Nephron progenitor cell (in vitro differentiated cells): ENCODE results near the gene MLLT3.
A peak's percentile ranks its signal among the peaks of the same experiment; 100 is the strongest.

Experiments
- DNase-seq: peaks from one replicate; pipeline ENCODE4 v3.0.0; 2021
- H3K27ac Mint-ChIP-seq: 2 replicates; pipeline ENCODE4 v1.8.0; 2021; ENCODE audit warnings: mild to moderate bottlenecking, moderate library complexity, mixed read lengths
- H3K27me3 Mint-ChIP-seq: 2 replicates; pipeline ENCODE4 v1.8.0; 2021; ENCODE audit warnings: mild to moderate bottlenecking, low read depth, mixed read lengths; ENCODE audit not compliant: poor library complexity
- H3K36me3 Mint-ChIP-seq: 2 replicates; pipeline ENCODE4 v1.8.0; 2021; ENCODE audit warnings: low read depth, mixed read lengths
- H3K4me1 Mint-ChIP-seq: 2 replicates; pipeline ENCODE4 v1.8.0; 2021; ENCODE audit warnings: mixed read lengths
- H3K4me3 Mint-ChIP-seq: 2 replicates; pipeline ENCODE4 v1.8.0; 2021; ENCODE audit warnings: mild to moderate bottlenecking, moderate library complexity, mixed read lengths
- H3K9me3 Mint-ChIP-seq: 2 replicates; pipeline ENCODE4 v1.8.0; 2021; ENCODE audit warnings: mild to moderate bottlenecking, moderate library complexity, mixed read lengths
- CTCF ChIP-seq: fragments of 200-600 bp; sonication (generic); IDR thresholded peaks from 2 replicates; pipeline ENCODE4 v1.5.0; 2021; ENCODE audit warnings: antibody characterized with exemption

MLLT3 gene

DNA sequence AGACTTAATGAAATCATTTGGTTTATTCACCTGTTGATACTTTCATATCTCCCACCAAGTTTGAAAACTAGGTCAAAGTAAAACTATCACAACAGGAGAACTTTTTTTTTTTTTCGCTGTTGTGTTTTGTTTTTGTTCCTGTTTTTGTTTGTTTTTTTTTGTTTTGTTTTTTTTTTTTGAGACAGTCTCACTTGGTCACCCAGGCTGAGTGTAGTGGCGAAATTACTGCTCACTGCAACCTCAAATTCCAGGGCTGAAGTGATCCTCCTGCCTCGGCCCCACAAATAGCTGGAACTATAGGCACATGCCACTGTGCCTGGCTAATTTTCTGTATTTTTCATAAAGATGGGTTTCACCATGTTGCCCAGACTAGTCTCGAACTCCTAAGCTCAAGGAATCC lies 49.3 kb downstream of the MLLT3 start:
- Mint-ChIP-seq H3K27me3 (no peaks in the 10 kb centered on the region), H3K4me3 (no peak overlapping the region)

DNA sequence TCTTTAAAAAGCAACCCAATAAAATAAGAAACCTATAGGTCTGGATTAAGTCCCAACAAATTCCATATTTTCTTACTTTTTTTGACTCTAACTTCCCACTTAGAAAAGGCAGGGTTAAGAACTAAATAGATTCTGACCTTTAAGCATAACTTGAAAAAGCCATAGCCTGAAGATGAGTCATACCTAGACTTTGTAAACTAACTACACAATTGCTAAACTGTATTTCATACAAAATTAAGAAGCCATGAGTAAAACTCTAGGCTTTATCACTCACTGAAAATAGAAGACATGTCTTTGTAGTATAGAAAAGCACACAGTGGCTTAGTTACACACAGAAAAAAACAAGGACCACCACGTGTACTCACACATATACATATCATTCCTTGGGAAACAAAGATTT lies 51.5 kb downstream of the MLLT3 start:
- TF ChIP-seq CTCF, result no peak
- H3K27ac Mint-ChIP-seq, result no peak overlapping the region
- no peak for DNase-seq
- no peaks in the 10 kb centered on the region for H3K27me3 Mint-ChIP-seq
- H3K4me1 Mint-ChIP-seq, result peaks cover 26% of the 10 kb centered on the region
- H3K36me3 Mint-ChIP-seq, result peaks cover 46% of the 10 kb centered on the region
- peaks cover 25% of the 10 kb centered on the region for H3K9me3 Mint-ChIP-seq
- H3K4me3 Mint-ChIP-seq, result no peak overlapping the region

More for the DNA sequence above, 49.3 kb downstream of the MLLT3 start:
- TF ChIP-seq CTCF, result no peak
- H3K36me3 Mint-ChIP-seq, result peaks cover 64% of the 10 kb centered on the region
- peaks cover 21% of the 10 kb centered on the region for H3K4me1 Mint-ChIP-seq
- peaks cover 48% of the 10 kb centered on the region for H3K9me3 Mint-ChIP-seq
- DNase-seq, result no peak
- H3K27ac Mint-ChIP-seq, result no peak overlapping the region

DNA sequence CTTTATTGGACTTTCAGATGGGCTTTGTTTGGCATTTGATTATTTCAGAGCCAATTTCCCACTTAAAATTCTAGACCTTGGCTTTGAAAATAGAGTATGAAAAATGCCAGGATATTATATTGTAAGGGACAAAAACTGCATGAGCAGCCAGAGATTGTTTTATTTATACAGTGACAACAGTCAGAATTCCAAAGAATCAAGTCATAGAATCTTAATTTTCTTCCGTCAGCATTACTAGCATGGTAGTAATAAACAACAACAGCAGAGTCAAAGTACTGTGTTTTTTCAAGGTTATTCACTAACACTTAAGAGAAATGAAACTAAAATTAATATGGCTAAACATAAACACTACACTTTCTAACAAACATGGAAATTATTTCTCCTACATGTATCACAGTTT lies 52.2 kb downstream of the MLLT3 start:
- DNase-seq, result no peak
- TF ChIP-seq CTCF, result no peak
- Mint-ChIP-seq H3K4me1 (peaks cover 33% of the 10 kb centered on the region), H3K4me3 (no peak overlapping the region), H3K27ac (peak overlapping the region; percentile 37), H3K9me3 (peaks cover 18% of the 10 kb centered on the region), H3K27me3 (no peaks in the 10 kb centered on the region), H3K36me3 (peaks cover 39% of the 10 kb centered on the region)

GRCh38 chr9:20569525-20569924 lies 52.8 kb downstream of the MLLT3 start:
- Mint-ChIP-seq H3K27me3 (no peaks in the 10 kb centered on the region), H3K27ac (peak overlapping the region; percentile 60), H3K4me3 (no peak overlapping the region), H3K4me1 (peaks cover 39% of the 10 kb centered on the region), H3K9me3 (peaks cover 13% of the 10 kb centered on the region), H3K36me3 (peaks cover 34% of the 10 kb centered on the region)
- DNase-seq, result no peak
- no peak for TF ChIP-seq CTCF

- no peak for TF ChIP-seq CTCF
- Mint-ChIP-seq H3K27ac (peak overlapping the region; percentile 17), H3K27me3 (no peaks in the 10 kb centered on the region), H3K4me3 (no peak overlapping the region), H3K36me3 (peaks cover 22% of the 10 kb centered on the region), H3K4me1 (peaks cover 50% of the 10 kb centered on the region), H3K9me3 (peaks cover 4% of the 10 kb centered on the region)
- DNase-seq, result no peak
Measured at GRCh38 chr9:20568400-20568799, 53.9 kb downstream of the MLLT3 start.

DNA sequence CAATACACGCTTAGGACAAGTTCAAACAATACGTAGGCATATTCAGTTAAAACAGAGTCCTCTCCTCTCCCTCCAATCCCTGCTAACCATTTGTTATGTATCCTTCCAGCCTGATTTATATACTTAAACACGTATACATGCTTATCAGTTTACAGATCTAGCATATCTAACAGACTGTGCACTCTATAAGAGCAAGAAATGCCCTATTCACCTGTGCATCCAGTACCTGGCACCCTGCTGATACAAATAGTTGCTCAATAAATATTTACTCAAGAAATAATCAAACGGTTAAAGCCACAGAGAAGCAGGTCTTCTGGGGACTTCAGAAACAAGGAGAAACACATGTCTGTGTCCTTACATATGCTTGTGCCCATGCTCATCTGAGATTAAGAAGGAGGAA lies 55.9 kb downstream of the MLLT3 start:
- Mint-ChIP-seq H3K4me3 (no peak overlapping the region), H3K4me1 (peaks cover 62% of the 10 kb centered on the region), H3K9me3 (no peaks in the 10 kb centered on the region), H3K36me3 (peaks cover 7% of the 10 kb centered on the region), H3K27ac (no peak overlapping the region), H3K27me3 (no peaks in the 10 kb centered on the region)
- DNase-seq, result no peak
- TF ChIP-seq CTCF, result no peak
